NB4 (cell line): Measurements from ENCODE around the gene SCT.

Source experiments
- CTCF ChIP-seq: IDR thresholded peaks from one replicate; pipeline ENCODE4 v1.5.1; 2012; ENCODE audit warnings: low read depth, low read length
- POLR2A ChIP-seq: IDR thresholded peaks from 2 replicates; pipeline ENCODE4 v1.6.1; 2011; ENCODE audit warnings: mild to moderate bottlenecking; ENCODE audit not compliant: insufficient read length; ENCODE audit errors: extremely low read depth
- TF ChIP-seq, protein P1 (sequence below): IDR thresholded peaks from 2 replicates; pipeline ENCODE4 v1.6.1; 2011; ENCODE audit warnings: low read depth, low read length

- TF ChIP-seq CTCF, result no peak
- no peak for TF ChIP-seq POLR2A
- TF ChIP-seq, protein P1, sequence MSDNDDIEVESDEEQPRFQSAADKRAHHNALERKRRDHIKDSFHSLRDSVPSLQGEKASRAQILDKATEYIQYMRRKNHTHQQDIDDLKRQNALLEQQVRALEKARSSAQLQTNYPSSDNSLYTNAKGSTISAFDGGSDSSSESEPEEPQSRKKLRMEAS, result no peak
These were observed 14.1 kb downstream of the SCT start for GRCh38 chr11:612961-613300.
